ENCODE results near the gene APOA1.

- TF ChIP-seq TAF1 (IDR thresholded peaks at IDR 0.05; ENCODE audit: borderline replicate concordance, low read depth, low read length) (no peak), GATA2 (CRISPR knock-in tag; IDR thresholded peaks at IDR 0.05) (no peak), CTCF (IDR thresholded peaks at IDR 0.05) (no peak), USF2 (IDR thresholded peaks at IDR 0.05; ENCODE audit: borderline replicate concordance, low read depth, low read length) (no peak), POLR2AphosphoS5 (IDR thresholded peaks at IDR 0.05; ENCODE audit: low read depth, low read length) (no peak), REST (IDR thresholded peaks at IDR 0.05; ENCODE audit: low read depth, low read length) (no peak), MAX (IDR thresholded peaks at IDR 0.05; ENCODE audit: low read depth) (no peak), RFX5 (IDR thresholded peaks at IDR 0.05; ENCODE audit: low read length) (no peak), RAD21 (IDR thresholded peaks at IDR 0.05; ENCODE audit: low read length) (no peak)
Observed at GRCh38 chr11:116849060-116849459, 11.6 kb upstream of the APOA1 start.
